Neural progenitor cell (in vitro differentiated cells): ENCODE data around the gene ZC3H12C. TPM values are rescaled to one million over a fixed set of nuclear protein-coding genes. Genes with fewer than 3 reads are reported as not detected.

Experiments used
- DNase-seq: peaks from one replicate; pipeline ENCODE4 v3.0.0-alpha.2; 2016; ENCODE audit warnings: low spot score
- H2AFZ ChIP-seq: fragments of 200-600 bp; sonication (generic); replicated peaks from 2 replicates; pipeline ENCODE4 v1.6.1; 2016; ENCODE audit warnings: antibody characterized with exemption
- H3F3A ChIP-seq: fragments of 200-600 bp; sonication (generic); 2 replicates; pipeline ENCODE4 v1.6.1; 2016; ENCODE audit warnings: antibody characterized with exemption, low read depth
- H3K27ac ChIP-seq: fragments of 200-600 bp; sonication (generic); 2 replicates; pipeline ENCODE4 v1.5.1; 2016; ENCODE audit warnings: mild to moderate bottlenecking
- H3K27me3 ChIP-seq: fragments of 200-600 bp; sonication (generic); 2 replicates; pipeline ENCODE4 v1.6.1; 2016; ENCODE audit warnings: mild to moderate bottlenecking, moderate library complexity
- H3K36me3 ChIP-seq: fragments of 200-600 bp; sonication (generic); 2 replicates; pipeline ENCODE4 v1.5.1; 2016
- H3K4me1 ChIP-seq: fragments of 200-600 bp; sonication (generic); 2 replicates; pipeline ENCODE4 v1.6.1; 2016; ENCODE audit warnings: mixed run types
- H3K4me2 ChIP-seq: fragments of 200-600 bp; sonication (generic); 2 replicates; pipeline ENCODE4 v1.6.1; 2016
- H3K4me3 ChIP-seq: fragments of 200-600 bp; sonication (generic); 2 replicates; pipeline ENCODE4 v1.5.1; 2016
- H3K79me2 ChIP-seq: fragments of 200-600 bp; sonication (generic); 2 replicates; pipeline ENCODE4 v1.6.1; 2016; ENCODE audit warnings: low read depth
- H3K9ac ChIP-seq: fragments of 200-600 bp; sonication (generic); 2 replicates; pipeline ENCODE4 v1.6.1; 2016
- H3K9me3 ChIP-seq: fragments of 200-600 bp; sonication (generic); 2 replicates; pipeline ENCODE4 v1.5.1; 2016; ENCODE audit warnings: low read depth
- H4K20me1 ChIP-seq: fragments of 200-600 bp; sonication (generic); 2 replicates; pipeline ENCODE4 v1.6.1; 2016; ENCODE audit warnings: low read depth
- H3K27ac Mint-ChIP-seq: 3 replicates; pipeline ENCODE4 v1.8.0; 2021; ENCODE audit warnings: mixed read lengths
- H3K27me3 Mint-ChIP-seq: 2 replicates; pipeline ENCODE4 v1.8.0; 2022; ENCODE audit warnings: low read depth, mild to moderate bottlenecking, inconsistent platforms, moderate library complexity, mixed read lengths; ENCODE audit not compliant: insufficient read depth
- H3K36me3 Mint-ChIP-seq: 3 replicates; pipeline ENCODE4 v1.8.0; 2021; ENCODE audit warnings: mixed read lengths
- H3K4me1 Mint-ChIP-seq: 3 replicates; pipeline ENCODE4 v1.8.0; 2021; ENCODE audit warnings: mixed read lengths
- H3K4me3 Mint-ChIP-seq: 3 replicates; pipeline ENCODE4 v1.8.0; 2021; ENCODE audit warnings: mild to moderate bottlenecking, moderate library complexity, mixed read lengths
- H3K9me3 Mint-ChIP-seq: 3 replicates; pipeline ENCODE4 v1.8.0; 2020; ENCODE audit warnings: mixed read lengths
- EZH2 ChIP-seq: fragments of 200-600 bp; sonication (generic); IDR thresholded peaks from 2 replicates; pipeline ENCODE4 v1.6.1; 2017; ENCODE audit warnings: antibody characterized with exemption, mild to moderate bottlenecking, moderate library complexity
- EZH2phosphoT487 ChIP-seq: fragments of 200-600 bp; sonication (generic); IDR thresholded peaks from 2 replicates; pipeline ENCODE4 v1.6.1; 2017; ENCODE audit warnings: antibody characterized with exemption
- total RNA-seq: library from RNA; depleted of rRNA; stranded (reverse); fragments of >200 nt; gene quantifications from 2 replicates; pipeline ENCODE4 v1.2.3, GENCODE V29; 2015; ENCODE audit warnings: low replicate concordance
- TF ChIP-seq, protein P1 (sequence below): fragments of 200-600 bp; sonication (generic); IDR thresholded peaks from 2 replicates; pipeline ENCODE4 v1.5.1; 2017; ENCODE audit warnings: antibody characterized with exemption, mild to moderate bottlenecking

ZC3H12C gene
- total RNA-seq = 28.8 and 31.8 TPM in 2 replicates

DNA sequence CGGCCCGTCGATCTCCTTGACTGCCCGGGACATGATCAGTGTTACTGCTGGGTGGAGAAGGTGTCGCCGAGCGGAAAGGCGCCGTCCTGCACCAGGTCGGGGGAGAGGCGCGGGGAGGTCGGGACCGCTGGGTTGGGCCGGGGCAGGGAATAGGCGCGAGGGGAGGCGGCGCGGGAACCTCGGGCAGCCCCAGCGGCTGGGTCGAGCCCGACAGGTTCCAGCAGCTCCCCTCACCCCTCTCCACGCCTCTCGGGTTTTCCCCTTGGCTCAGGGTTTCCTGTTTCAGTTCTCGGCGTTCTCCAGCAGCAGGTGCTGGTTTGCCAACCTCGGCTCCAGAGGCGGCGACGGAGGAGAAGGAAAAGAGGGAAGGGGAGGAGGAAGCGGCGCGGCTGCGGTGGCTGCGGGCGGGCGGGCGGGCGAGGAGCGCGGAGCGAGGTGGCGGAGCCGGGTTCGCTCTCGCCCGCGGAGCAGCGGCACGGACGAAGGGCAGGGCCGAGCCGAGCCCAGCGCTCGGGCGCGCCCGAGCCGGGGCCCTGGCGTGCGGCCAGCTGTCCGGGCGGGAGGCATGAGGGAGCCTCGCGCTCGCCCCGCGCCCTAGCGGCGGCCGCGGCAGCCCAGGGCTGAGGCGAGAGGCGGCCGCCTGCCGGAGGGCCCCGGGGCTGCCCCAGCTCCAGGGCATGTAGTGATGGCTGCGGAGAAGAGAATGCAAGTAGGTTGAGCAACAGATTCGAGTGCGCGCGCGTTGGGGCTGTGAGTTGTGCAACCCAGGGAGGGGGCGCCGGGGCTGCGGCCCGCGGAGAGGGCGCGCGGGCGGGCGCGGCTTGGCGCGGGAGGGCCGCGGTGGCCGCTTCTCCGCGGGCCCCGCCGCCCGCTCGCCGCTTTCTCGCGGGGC is at the start of gene ZC3H12C:
ZC3H12C (plus strand) TSS at position 878 of the 892 bp plus-strand sequence. CDS start 20 bp downstream, outside the sequence.
- Histone ChIP-seq H3F3A (peaks cover 9% of the 10 kb centered on the region), H3K9me3 (no peaks in the 10 kb centered on the region), H3K4me1 (peaks cover 13% of the 10 kb centered on the region), H3K9ac (peak within 1 kb of the TSS; percentile 62), H3K36me3 (no peaks in the 10 kb centered on the region), H3K79me2 (peaks cover 42% of the 10 kb centered on the region), H3K27me3 (peaks cover 28% of the 10 kb centered on the region), H3K4me3 (peak within 1 kb of the TSS; percentile 83), H3K27ac (peak within 1 kb of the TSS; percentile 76), H4K20me1 (peaks cover 23% of the 10 kb centered on the region), H2AFZ (peak within 1 kb of the TSS; percentile 85), H3K4me2 (peak within 1 kb of the TSS; percentile 85)
- peak within 1 kb of the TSS; percentile 100 for H3K27ac Mint-ChIP-seq
- H3K36me3 Mint-ChIP-seq = no peaks in the 10 kb centered on the region
- TF ChIP-seq EZH2phosphoT487 = no peak
- TF ChIP-seq, protein P1, sequence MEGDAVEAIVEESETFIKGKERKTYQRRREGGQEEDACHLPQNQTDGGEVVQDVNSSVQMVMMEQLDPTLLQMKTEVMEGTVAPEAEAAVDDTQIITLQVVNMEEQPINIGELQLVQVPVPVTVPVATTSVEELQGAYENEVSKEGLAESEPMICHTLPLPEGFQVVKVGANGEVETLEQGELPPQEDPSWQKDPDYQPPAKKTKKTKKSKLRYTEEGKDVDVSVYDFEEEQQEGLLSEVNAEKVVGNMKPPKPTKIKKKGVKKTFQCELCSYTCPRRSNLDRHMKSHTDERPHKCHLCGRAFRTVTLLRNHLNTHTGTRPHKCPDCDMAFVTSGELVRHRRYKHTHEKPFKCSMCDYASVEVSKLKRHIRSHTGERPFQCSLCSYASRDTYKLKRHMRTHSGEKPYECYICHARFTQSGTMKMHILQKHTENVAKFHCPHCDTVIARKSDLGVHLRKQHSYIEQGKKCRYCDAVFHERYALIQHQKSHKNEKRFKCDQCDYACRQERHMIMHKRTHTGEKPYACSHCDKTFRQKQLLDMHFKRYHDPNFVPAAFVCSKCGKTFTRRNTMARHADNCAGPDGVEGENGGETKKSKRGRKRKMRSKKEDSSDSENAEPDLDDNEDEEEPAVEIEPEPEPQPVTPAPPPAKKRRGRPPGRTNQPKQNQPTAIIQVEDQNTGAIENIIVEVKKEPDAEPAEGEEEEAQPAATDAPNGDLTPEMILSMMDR = peak; percentile 50
- no peak for TF ChIP-seq EZH2
- H3K4me3 Mint-ChIP-seq = peak within 1 kb of the TSS; percentile 98
- peaks cover 31% of the 10 kb centered on the region for H3K4me1 Mint-ChIP-seq
- no peaks in the 10 kb centered on the region for H3K9me3 Mint-ChIP-seq
- DNase-seq = peak; percentile 92
- peaks cover 8% of the 10 kb centered on the region for H3K27me3 Mint-ChIP-seq

DNA sequence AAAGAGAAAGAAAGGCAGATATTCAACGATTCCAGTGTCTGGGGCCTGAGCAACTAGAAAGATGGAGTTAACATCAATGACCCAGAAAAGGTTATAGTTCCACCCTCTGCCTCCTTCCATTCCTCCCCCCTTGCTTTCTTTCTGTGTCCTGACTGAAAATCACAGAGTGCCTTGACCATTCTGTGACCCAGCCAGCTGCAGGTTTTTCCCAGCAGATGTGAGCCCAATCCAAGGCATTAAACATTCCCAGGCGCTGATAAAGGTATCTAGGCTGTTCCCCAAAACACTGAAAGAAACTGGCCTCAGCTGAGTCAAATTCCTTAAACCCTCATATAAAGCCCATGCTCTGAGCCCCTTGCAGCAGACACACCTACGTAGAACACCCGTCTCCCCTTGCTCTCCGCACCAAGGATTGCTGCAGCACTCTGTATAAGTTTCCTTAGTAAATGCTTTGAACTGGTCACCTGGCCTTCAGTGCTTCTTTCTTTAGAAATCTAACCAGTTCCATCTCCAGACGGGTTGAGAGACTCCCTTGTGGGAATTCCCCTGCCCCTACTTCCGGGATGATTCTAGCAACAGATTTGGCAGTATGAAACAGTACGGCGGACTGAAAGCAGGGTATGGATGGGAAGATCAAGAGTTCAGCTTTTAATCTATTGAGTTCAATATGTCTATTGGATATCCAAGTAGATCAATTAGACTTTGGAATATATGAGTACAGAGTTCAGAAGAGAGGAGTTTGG is 48.8 kb upstream of the ZC3H12C start:
- Mint-ChIP-seq H3K9me3 (peaks cover 2% of the 10 kb centered on the region), H3K27ac (no peak overlapping the region), H3K4me1 (no peaks in the 10 kb centered on the region), H3K27me3 (no peaks in the 10 kb centered on the region), H3K4me3 (no peak overlapping the region), H3K36me3 (no peaks in the 10 kb centered on the region)
- Histone ChIP-seq H3K4me2 (no peak overlapping the region), H3K27me3 (no peaks in the 10 kb centered on the region), H3K9ac (no peak overlapping the region), H3K79me2 (no peaks in the 10 kb centered on the region), H3F3A (no peaks in the 10 kb centered on the region), H3K4me3 (no peak overlapping the region), H3K9me3 (no peaks in the 10 kb centered on the region), H3K27ac (no peak overlapping the region), H3K4me1 (no peaks in the 10 kb centered on the region), H2AFZ (no peak overlapping the region), H4K20me1 (no peaks in the 10 kb centered on the region), H3K36me3 (no peaks in the 10 kb centered on the region)
- TF ChIP-seq, protein P1 = no peak
- TF ChIP-seq EZH2phosphoT487 (no peak), EZH2 (no peak)
- DNase-seq = no peak

DNA sequence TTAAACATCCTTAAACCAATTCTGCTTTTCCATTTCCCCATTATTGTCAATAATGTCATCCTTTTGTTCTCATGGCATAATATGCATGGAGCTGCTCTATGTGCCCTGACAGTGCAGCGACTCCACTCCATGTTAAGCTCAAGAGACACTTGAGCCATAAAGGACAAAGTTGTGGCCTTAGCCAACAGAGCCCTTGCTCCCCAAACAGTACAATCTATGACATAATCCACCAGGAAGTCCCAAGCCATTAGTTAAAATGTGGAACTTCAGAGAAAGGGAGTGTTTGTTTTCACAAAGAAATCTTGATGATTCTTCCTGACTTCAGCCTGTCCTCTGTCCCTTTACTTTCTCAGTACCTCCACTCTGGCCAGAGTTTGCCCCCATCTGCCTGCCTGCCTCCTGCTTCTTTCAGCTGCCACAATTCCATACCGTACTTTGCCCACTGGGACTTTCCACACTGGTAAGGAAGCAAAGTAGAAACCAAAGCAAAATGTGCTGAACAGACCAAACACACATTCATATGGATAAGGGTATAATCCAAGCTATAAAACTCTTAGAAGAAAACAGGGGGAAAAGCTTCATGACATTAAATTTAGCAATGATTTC is 46.3 kb upstream of the ZC3H12C start:
- Histone ChIP-seq H4K20me1 (no peaks in the 10 kb centered on the region), H2AFZ (peak overlapping the region; percentile 17), H3K27ac (no peak overlapping the region), H3K27me3 (no peaks in the 10 kb centered on the region), H3K9me3 (no peaks in the 10 kb centered on the region), H3F3A (no peaks in the 10 kb centered on the region), H3K4me1 (no peaks in the 10 kb centered on the region), H3K4me2 (no peak overlapping the region), H3K79me2 (no peaks in the 10 kb centered on the region), H3K9ac (no peak overlapping the region), H3K36me3 (no peaks in the 10 kb centered on the region), H3K4me3 (no peak overlapping the region)
- Mint-ChIP-seq H3K4me1 (no peaks in the 10 kb centered on the region), H3K36me3 (no peaks in the 10 kb centered on the region), H3K27me3 (no peaks in the 10 kb centered on the region), H3K27ac (no peak overlapping the region), H3K4me3 (no peak overlapping the region), H3K9me3 (peaks cover 1% of the 10 kb centered on the region)
- DNase-seq = no peak
- TF ChIP-seq EZH2phosphoT487 (no peak), EZH2 (no peak)
- TF ChIP-seq, protein P1 = no peak
